ENCODE measurements around the gene EEF1AKMT3.

The EEF1AKMT3 gene

DNA sequence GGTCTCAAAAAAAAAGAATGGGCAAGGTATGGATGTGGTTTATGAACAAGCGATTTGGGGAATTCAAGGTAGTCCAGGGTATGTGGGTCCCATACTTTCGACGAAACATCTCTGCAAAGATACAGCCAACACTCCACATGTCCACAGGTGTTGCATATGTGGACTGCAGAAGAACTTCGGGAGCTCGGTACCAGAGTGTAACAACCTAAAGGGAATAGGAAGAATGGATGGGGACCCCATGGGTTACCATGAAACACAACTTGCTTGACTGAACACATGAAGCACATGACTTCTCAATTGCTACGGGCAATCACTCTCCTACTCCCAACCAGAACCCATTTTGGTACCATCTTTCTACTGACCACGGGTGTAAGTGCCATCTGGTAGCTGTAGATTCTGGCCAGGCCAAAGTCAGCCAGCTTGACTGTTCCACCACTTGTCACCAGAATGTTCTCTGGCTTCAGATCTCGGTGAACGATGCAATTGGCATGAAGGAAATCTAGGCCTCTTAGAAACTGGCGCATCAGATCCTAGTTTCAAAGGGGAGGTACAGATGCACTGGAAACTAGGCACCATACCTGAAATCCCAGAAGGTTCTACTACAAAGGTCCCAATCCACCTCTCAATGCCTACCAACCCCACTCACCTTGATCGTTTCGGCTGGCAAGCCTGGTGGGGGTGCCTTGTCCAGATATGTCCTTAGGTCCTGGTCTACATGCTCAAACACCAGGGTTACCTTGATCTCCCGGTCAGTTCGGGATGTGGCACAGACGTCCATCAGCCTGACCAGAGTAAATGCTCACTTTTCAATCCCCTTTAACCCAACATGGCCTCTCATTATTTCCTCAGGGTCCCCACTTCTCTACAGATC, 21.6 kb upstream of the EEF1AKMT3 start:
- DNase-seq (ENCODE audit: low read depth in 3 of 3) = no peak

- no peak for DNase-seq (ENCODE audit: low read depth in 3 of 3)
Observed at GRCh38 chr12:57751432-57751787, 21.0 kb upstream of the EEF1AKMT3 start.

- DNase-seq (ENCODE audit: low read depth in 3 of 3) = peak; percentile 94 to 98 (median 96)
Observed at GRCh38 chr12:57751788-57752667, 20.4 kb upstream of the EEF1AKMT3 start, which contains the start of gene CDK4. Gene CDK4 (minus strand): TSS chr12:57752310. CDS start chr12:57751717, 593 bp downstream.

GRCh38 chr12:57752668-57753000, 19.8 kb upstream of the EEF1AKMT3 start:
- no peak for DNase-seq (ENCODE audit: low read depth in 3 of 3)

- DNase-seq (ENCODE audit: low read depth in 3 of 3) = no peak
Observed at GRCh38 chr12:57753756-57754337, 18.6 kb upstream of the EEF1AKMT3 start.

- peak; percentile 65 to 89 (median 76) for DNase-seq (ENCODE audit: low read depth in 3 of 3)
Observed at GRCh38 chr12:57754411-57755193, 17.8 kb upstream of the EEF1AKMT3 start, which contains the start of gene MARCHF9. Gene MARCHF9 (plus strand): TSS chr12:57755103. CDS start chr12:57755529, 426 bp downstream.

DNA sequence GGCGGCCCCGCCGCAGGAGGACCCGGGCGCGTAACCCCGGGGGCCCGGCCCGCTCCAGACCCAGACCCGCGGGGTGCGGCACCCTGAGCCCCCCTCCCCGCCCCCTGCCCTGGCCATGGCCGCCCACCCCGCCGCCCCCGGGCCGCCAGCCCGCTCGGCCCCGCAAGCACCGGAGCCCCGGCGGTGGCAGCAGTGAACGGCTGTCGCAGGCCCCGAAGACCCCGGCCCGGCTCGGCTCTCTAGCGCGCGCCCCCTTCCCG, 17.3 kb upstream of the EEF1AKMT3 start:
- no peak for DNase-seq (ENCODE audit: low read depth in 3 of 3)

GRCh38 chr12:57755454-57756372, 16.7 kb upstream of the EEF1AKMT3 start:
- DNase-seq (ENCODE audit: low read depth in 3 of 3) = no peak

- peak in 1 of 3 donors; percentile 63 for DNase-seq (ENCODE audit: low read depth in 3 of 3)
Observed at GRCh38 chr12:57756406-57757341, 15.7 kb upstream of the EEF1AKMT3 start.

DNA sequence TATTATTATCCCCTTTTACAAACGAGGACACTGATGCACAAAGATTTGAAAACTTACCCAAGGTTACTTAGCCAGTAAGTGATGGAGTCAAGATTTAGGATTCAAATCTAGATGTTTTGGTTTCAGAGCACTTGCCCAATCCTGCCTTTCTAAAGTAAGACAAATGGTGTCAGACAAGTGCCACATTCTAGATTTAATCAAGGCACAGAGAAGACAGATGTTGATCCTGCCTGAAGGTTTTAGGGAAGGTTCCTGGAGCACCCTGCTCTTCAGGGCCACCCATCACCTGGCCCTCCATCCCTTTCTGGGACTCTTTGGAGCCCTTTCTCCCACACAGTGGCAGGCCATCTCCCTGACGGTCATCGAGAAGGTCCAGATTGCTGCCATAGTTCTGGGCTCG, 14.6 kb upstream of the EEF1AKMT3 start:
- DNase-seq (ENCODE audit: low read depth in 3 of 3) = no peak

DNA sequence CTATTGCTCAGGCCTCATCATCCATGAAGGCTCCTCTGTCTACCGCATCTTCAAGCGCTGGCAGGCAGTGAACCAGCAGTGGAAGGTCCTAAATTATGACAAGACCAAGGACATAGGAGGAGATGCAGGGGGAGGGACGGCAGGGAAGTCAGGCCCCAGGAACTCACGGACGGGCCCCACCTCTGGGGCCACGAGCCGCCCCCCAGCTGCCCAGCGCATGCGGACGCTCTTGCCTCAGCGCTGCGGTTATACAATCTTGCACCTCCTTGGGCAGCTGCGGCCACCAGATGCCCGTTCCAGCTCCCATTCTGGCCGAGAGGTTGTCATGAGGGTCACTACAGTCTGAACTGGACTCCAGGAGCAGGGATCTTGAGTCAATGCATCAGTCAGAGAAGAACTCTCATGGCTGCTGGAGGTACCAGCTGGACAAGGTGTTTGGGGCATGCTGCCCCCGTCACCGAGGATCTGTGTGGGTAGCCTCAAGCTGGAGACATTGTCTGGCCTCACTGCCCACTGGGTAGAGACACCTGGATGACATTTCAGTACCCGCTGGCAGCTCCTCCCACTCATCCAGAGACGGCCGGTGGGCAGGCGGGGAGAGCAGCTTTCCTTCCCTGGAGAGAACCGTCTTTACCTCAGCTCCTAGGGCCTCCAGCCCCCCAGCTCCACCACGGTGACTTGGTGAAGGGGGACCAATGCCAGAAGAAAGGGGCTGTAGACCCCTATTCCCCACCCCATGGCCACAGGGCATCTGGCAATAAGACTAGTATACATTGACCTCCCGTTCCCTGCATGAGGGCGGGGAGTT, 13.7 kb upstream of the EEF1AKMT3 start:
- no peak for DNase-seq (ENCODE audit: low read depth in 3 of 3)

DNA sequence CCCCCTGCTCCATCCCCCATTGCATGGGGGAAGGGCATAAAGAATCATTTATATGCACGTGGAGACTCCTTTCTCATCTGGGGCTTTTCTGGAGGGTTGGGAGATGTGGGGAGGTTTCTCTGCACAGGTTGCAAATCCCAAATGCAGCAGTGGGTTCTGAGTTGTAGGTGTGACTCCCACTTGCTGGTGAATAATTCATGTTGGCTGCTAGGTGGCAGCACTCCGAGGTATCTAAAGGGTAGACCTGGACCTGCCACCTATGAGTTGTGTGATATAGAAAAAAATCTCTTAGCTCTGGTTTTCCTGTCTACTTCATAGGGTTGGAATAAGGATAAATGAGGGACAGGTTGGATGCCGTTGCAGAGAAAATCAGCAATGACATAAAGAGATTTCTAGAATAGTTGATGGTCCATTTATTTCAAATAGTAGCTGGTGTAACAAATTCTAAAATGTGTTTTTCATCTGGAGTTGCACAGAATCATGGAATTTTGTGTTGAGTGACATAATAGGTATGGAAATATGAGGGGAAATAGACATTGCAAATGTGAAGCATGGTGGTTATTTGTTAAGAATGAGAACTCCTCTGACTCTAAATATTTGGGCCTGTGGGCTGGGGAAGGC, 12.9 kb upstream of the EEF1AKMT3 start:
- DNase-seq (ENCODE audit: low read depth in 3 of 3) = no peak

DNA sequence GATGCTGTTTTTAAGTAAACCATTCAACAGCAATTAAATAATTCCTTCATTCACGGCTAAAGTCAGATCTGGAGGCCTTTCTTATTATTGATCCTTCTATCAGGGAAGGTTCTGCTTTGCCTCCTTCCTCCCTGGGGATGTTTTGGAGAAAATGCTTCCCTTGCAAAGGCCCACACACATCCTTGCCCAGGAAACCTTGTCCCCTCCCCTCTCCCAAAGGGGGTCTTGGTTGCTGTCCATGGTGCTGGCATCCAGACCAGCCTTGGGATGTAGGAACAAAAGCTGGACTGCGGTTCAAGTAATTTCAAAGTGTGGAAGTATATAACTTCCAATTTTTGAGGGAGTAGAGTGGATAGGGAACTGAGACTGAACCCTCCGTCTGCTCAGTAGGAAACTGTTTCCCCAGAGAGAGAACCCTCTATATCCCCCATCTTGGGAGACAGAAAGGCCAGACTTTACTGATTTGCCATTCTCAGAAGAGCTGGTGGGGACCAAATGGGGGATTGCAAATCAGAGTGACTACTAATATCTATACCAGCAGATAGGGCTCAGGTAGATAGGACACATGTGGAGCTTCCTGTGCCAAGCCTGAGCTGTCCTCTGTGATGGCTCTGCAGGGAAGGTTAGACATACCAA, 11.9 kb upstream of the EEF1AKMT3 start:
- DNase-seq (ENCODE audit: low read depth in 3 of 3) = no peak

- no peak for DNase-seq (ENCODE audit: low read depth in 3 of 3)
Observed at GRCh38 chr12:57761391-57761998, 10.9 kb upstream of the EEF1AKMT3 start.

GRCh38 chr12:57762463-57762862, 10.0 kb upstream of the EEF1AKMT3 start:
- DNase-seq (ENCODE audit: low read depth in 3 of 3) = no peak

- DNase-seq (ENCODE audit: low read depth in 3 of 3) = no peak
Observed at GRCh38 chr12:57763881-57764661, 8.3 kb upstream of the EEF1AKMT3 start.

DNA sequence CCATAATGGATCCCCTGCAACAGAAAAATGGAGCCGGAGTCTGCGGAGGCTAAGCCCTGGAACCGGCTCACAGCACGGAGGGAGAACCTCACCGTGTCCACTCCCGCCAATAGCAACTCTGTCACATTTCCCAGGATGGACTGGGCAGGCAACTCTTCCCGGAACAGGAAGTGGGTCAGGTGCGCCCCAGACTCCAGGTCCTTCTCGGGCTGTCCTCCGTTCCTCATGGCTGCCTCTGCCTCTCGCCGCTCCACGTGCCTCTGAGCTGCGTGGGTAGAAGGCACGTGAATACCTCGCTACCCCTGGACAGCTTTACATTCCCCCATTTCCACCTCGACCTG, 7.8 kb upstream of the EEF1AKMT3 start:
- DNase-seq (ENCODE audit: low read depth in 3 of 3) = no peak
